HEK293 (cell line): ENCODE results near the gene SRL.

Experiments used
- ATF2 ChIP-seq: fragments of 450-650 bp; formaldehyde crosslinking; IDR thresholded peaks from 2 replicates; pipeline ENCODE4 v1.5.1; 2016; ENCODE audit warnings: missing biosample characterization, missing genetic modification characterization, low read depth
- KLF7 ChIP-seq: fragments of 450-650 bp; formaldehyde crosslinking; IDR thresholded peaks from 2 replicates; pipeline ENCODE4 v1.5.1; 2016; ENCODE audit warnings: missing biosample characterization, missing genetic modification characterization, borderline replicate concordance
- OVOL3 ChIP-seq: fragments of 450-650 bp; formaldehyde crosslinking; IDR thresholded peaks from 2 replicates; pipeline ENCODE4 v1.5.1; 2016; ENCODE audit warnings: missing biosample characterization, missing genetic modification characterization
- PRDM10 ChIP-seq: fragments of 450-650 bp; formaldehyde crosslinking; IDR thresholded peaks from 2 replicates; pipeline ENCODE4 v1.5.1; 2016; ENCODE audit warnings: missing biosample characterization, missing genetic modification characterization
- REPIN1 ChIP-seq: fragments of 450-650 bp; formaldehyde crosslinking; IDR thresholded peaks from 2 replicates; pipeline ENCODE4 v1.5.1; 2017; ENCODE audit warnings: missing biosample characterization, missing genetic modification characterization, low read depth
- SALL2 ChIP-seq: fragments of 450-650 bp; formaldehyde crosslinking; IDR thresholded peaks from 2 replicates; pipeline ENCODE4 v1.5.0; 2017; ENCODE audit warnings: missing biosample characterization, mild to moderate bottlenecking, missing genetic modification characterization, borderline replicate concordance
- SCRT2 ChIP-seq: fragments of 450-650 bp; formaldehyde crosslinking; IDR thresholded peaks from 2 replicates; pipeline ENCODE4 v1.5.1; 2016; ENCODE audit warnings: missing biosample characterization, missing genetic modification characterization
- SP7 ChIP-seq: fragments of 450-650 bp; formaldehyde crosslinking; IDR thresholded peaks from 2 replicates; pipeline ENCODE4 v1.5.1; 2016; ENCODE audit warnings: missing biosample characterization, missing genetic modification characterization
- ZBTB44 ChIP-seq: fragments of 450-650 bp; IDR thresholded peaks from 2 replicates; pipeline ENCODE4 v1.5.1; 2018; ENCODE audit warnings: missing biosample characterization, mild to moderate bottlenecking, missing genetic modification characterization
- ZBTB49 ChIP-seq: fragments of 450-650 bp; formaldehyde crosslinking; IDR thresholded peaks from 2 replicates; pipeline ENCODE4 v1.5.1; 2016; ENCODE audit warnings: missing biosample characterization, missing genetic modification characterization, low read depth
- ZNF157 ChIP-seq: fragments of 450-650 bp; formaldehyde crosslinking; IDR thresholded peaks from 2 replicates; pipeline ENCODE4 v1.5.1; 2016; ENCODE audit warnings: missing biosample characterization, missing genetic modification characterization
- ZNF175 ChIP-seq: fragments of 450-650 bp; formaldehyde crosslinking; IDR thresholded peaks from 2 replicates; pipeline ENCODE4 v1.5.1; 2016; ENCODE audit warnings: missing biosample characterization, missing genetic modification characterization
- ZNF19 ChIP-seq: fragments of 450-650 bp; formaldehyde crosslinking; IDR thresholded peaks from 2 replicates; pipeline ENCODE4; 2016; ENCODE audit warnings: missing biosample characterization, missing genetic modification characterization, low read depth
- ZNF211 ChIP-seq: fragments of 450-650 bp; formaldehyde crosslinking; IDR thresholded peaks from 2 replicates; pipeline ENCODE4 v1.5.1; 2016; ENCODE audit warnings: low read depth, missing biosample characterization, missing genetic modification characterization
- ZNF214 ChIP-seq: fragments of 450-650 bp; formaldehyde crosslinking; IDR thresholded peaks from 2 replicates; pipeline ENCODE4 v1.5.1; 2017; ENCODE audit warnings: missing biosample characterization, mild to moderate bottlenecking, missing genetic modification characterization, borderline replicate concordance
- ZNF221 ChIP-seq: fragments of 450-650 bp; formaldehyde crosslinking; IDR thresholded peaks from 2 replicates; pipeline ENCODE4 v1.5.1; 2017; ENCODE audit warnings: missing biosample characterization, missing genetic modification characterization, borderline replicate concordance
- ZNF24 ChIP-seq: fragments of 450-650 bp; formaldehyde crosslinking; IDR thresholded peaks from 2 replicates; pipeline ENCODE4 v1.5.1; 2016; ENCODE audit warnings: missing biosample characterization, missing genetic modification characterization
- ZNF248 ChIP-seq: fragments of 450-650 bp; formaldehyde crosslinking; IDR thresholded peaks from 2 replicates; pipeline ENCODE4 v1.5.1; 2017; ENCODE audit warnings: missing biosample characterization, missing genetic modification characterization
- ZNF398 ChIP-seq: fragments of 450-650 bp; formaldehyde crosslinking; IDR thresholded peaks from 2 replicates; pipeline ENCODE4 v1.5.1; 2017; ENCODE audit warnings: missing biosample characterization, missing genetic modification characterization
- ZNF558 ChIP-seq: fragments of 450-650 bp; formaldehyde crosslinking; IDR thresholded peaks from 2 replicates; pipeline ENCODE4 v1.5.1; 2016; ENCODE audit warnings: missing biosample characterization, missing genetic modification characterization
- ZNF585B ChIP-seq: fragments of 450-650 bp; formaldehyde crosslinking; IDR thresholded peaks from 2 replicates; pipeline ENCODE4 v1.5.1; 2016; ENCODE audit warnings: missing biosample characterization, missing genetic modification characterization
- ZNF623 ChIP-seq: fragments of 450-650 bp; formaldehyde crosslinking; IDR thresholded peaks from 2 replicates; pipeline ENCODE4 v1.5.1; 2016; ENCODE audit warnings: missing biosample characterization, missing genetic modification characterization
- ZNF658 ChIP-seq: fragments of 450-650 bp; formaldehyde crosslinking; IDR thresholded peaks from 2 replicates; pipeline ENCODE4; 2016; ENCODE audit warnings: missing biosample characterization, missing genetic modification characterization
- ZNF707 ChIP-seq: fragments of 450-650 bp; formaldehyde crosslinking; IDR thresholded peaks from 2 replicates; pipeline ENCODE4 v1.5.1; 2016; ENCODE audit warnings: missing biosample characterization, missing genetic modification characterization
- ZNF791 ChIP-seq: fragments of 450-650 bp; formaldehyde crosslinking; IDR thresholded peaks from 2 replicates; pipeline ENCODE4 v1.5.1; 2016; ENCODE audit warnings: missing biosample characterization, missing genetic modification characterization
- ZNF837 ChIP-seq: fragments of 450-650 bp; formaldehyde crosslinking; IDR thresholded peaks from 2 replicates; pipeline ENCODE4 v1.5.1; 2016; ENCODE audit warnings: missing biosample characterization, missing genetic modification characterization
- ZSCAN23 ChIP-seq: fragments of 450-650 bp; formaldehyde crosslinking; IDR thresholded peaks from 2 replicates; pipeline ENCODE4 v1.5.1; 2016; ENCODE audit warnings: missing biosample characterization, missing genetic modification characterization

SRL gene

GRCh38 chr16:4271176-4272113 is 29.6 kb upstream of the SRL start (continued):
- TF ChIP-seq PRDM10 (tag by site-specific recombination) (peak; percentile 49), ZNF398 (tag by site-specific recombination) (peak; percentile 32; the same call in 1 of the 2 replicates), ZNF214 (tag by site-specific recombination) (no peak), SALL2 (no peak), ZNF19 (tag by site-specific recombination) (no peak), ZNF24 (tag by site-specific recombination) (peak; percentile 79), ZNF658 (tag by site-specific recombination) (no peak), ZNF248 (tag by site-specific recombination) (no peak), SP7 (tag by site-specific recombination) (peak; percentile 83), ZNF623 (peak; percentile 16; the same call in 1 of the 2 replicates), ZBTB49 (tag by site-specific recombination) (no peak), OVOL3 (tag by site-specific recombination) (0 out of 2 replicates have a peak, but pooled peaks have one; percentile 68), SCRT2 (peak; percentile 96), ZNF558 (tag by site-specific recombination) (no peak), ZNF157 (no peak), KLF7 (tag by site-specific recombination) (peak; percentile 48; the same call in 1 of the 2 replicates), ZNF837 (no peak), ZBTB44 (tag by site-specific recombination) (0 out of 2 replicates have a peak, but pooled peaks have one; percentile 5), ZNF175 (tag by site-specific recombination) (no peak), ATF2 (tag by site-specific recombination) (no peak), ZSCAN23 (peak; percentile 7; the same call in 1 of the 2 replicates), ZNF221 (tag by site-specific recombination) (no peak; the same call in 1 of the 2 replicates), ZNF211 (tag by site-specific recombination) (no peak), ZNF707 (tag by site-specific recombination) (no peak), ZNF791 (tag by site-specific recombination) (no peak), ZNF585B (tag by site-specific recombination) (no peak), REPIN1 (tag by site-specific recombination) (no peak; the same call in 1 of the 2 replicates)
